ENCODE measurements around the gene FOXF1. TPM values are rescaled to one million over a fixed set of nuclear protein-coding genes. Genes with fewer than 3 reads are reported as not detected.

The FOXF1 gene
- total and polyA plus RNA-seq, 4 donors: 0.56 to 1.2 (median 0.89) TPM

Other genes starting within 250 kb of the FOXF1 start
- 1 to 10 TPM; 7.7 to 8.1 TPM for gene MTHFSD, start 44.7 kb downstream of the FOXF1 start, total RNA-seq
- gene MTHFSD, start 44.7 kb downstream of the FOXF1 start, polyA plus RNA-seq: 1 to 10 TPM; 4.6 to 5.3 TPM
- under 1 TPM; 0.08 to 0.09 TPM for gene FOXC2, start 56.3 kb downstream of the FOXF1 start, total RNA-seq
- gene FOXC2, start 56.3 kb downstream of the FOXF1 start, polyA plus RNA-seq: under 1 TPM in 1 of 2 donors, not detected in 1; 0.03 TPM
- gene FOXL1, start 68.0 kb downstream of the FOXF1 start, total RNA-seq: under 1 TPM in 1 of 2 donors, not detected in 1; 0.05 TPM
- gene FOXL1, start 68.0 kb downstream of the FOXF1 start, polyA plus RNA-seq: under 1 TPM in 1 of 2 donors, not detected in 1; 0.06 TPM

All from liver (tissue), 4 donors.